Mesothelial cell of epicardium (in vitro differentiated cells): ENCODE measurements around the gene PCYT2. TPM values are rescaled to one million over a fixed set of nuclear protein-coding genes. Genes with fewer than 3 reads are reported as not detected.
"Not testable (repeated sequence)": the region's sequence is repeated elsewhere in the genome, so short reads cannot be mapped to it uniquely, and the experiment has no call there.

Experiments
- DNase-seq, 2 experiments: peaks; one replicate each; pipeline ENCODE4 v3.0.0; 2021; ENCODE audit warnings: low spot score in 2 of 2; ENCODE audit not compliant: unreplicated experiment in 2 of 2
- H3K27ac Mint-ChIP-seq: 2 replicates; pipeline ENCODE4 v1.8.0; 2021; ENCODE audit warnings: mixed read lengths
- H3K27me3 Mint-ChIP-seq: 2 replicates; pipeline ENCODE4 v1.8.0; 2021; ENCODE audit warnings: low read depth, mixed read lengths
- H3K36me3 Mint-ChIP-seq: 2 replicates; pipeline ENCODE4 v1.8.0; 2021; ENCODE audit warnings: mixed read lengths
- H3K4me1 Mint-ChIP-seq: 2 replicates; pipeline ENCODE4 v1.8.0; 2021; ENCODE audit warnings: mixed read lengths
- H3K4me3 Mint-ChIP-seq: 2 replicates; pipeline ENCODE4 v1.8.0; 2021; ENCODE audit warnings: mild to moderate bottlenecking, moderate library complexity, mixed read lengths
- H3K9me3 Mint-ChIP-seq: 2 replicates; pipeline ENCODE4 v1.8.0; 2021; ENCODE audit warnings: mixed read lengths
- CTCF ChIP-seq: fragments of 200-600 bp; sonication (generic); IDR thresholded peaks from one replicate; pipeline ENCODE4 v1.5.0; 2021; ENCODE audit warnings: antibody characterized with exemption; ENCODE audit not compliant: unreplicated experiment
- total RNA-seq: library from RNA; stranded (reverse); gene quantifications from 3 replicates; pipeline ENCODE4 v1.2.1, GENCODE V29; 2021

Gene PCYT2
- total RNA-seq, 1 donor from 2014 or later: 20.5 TPM

DNA sequence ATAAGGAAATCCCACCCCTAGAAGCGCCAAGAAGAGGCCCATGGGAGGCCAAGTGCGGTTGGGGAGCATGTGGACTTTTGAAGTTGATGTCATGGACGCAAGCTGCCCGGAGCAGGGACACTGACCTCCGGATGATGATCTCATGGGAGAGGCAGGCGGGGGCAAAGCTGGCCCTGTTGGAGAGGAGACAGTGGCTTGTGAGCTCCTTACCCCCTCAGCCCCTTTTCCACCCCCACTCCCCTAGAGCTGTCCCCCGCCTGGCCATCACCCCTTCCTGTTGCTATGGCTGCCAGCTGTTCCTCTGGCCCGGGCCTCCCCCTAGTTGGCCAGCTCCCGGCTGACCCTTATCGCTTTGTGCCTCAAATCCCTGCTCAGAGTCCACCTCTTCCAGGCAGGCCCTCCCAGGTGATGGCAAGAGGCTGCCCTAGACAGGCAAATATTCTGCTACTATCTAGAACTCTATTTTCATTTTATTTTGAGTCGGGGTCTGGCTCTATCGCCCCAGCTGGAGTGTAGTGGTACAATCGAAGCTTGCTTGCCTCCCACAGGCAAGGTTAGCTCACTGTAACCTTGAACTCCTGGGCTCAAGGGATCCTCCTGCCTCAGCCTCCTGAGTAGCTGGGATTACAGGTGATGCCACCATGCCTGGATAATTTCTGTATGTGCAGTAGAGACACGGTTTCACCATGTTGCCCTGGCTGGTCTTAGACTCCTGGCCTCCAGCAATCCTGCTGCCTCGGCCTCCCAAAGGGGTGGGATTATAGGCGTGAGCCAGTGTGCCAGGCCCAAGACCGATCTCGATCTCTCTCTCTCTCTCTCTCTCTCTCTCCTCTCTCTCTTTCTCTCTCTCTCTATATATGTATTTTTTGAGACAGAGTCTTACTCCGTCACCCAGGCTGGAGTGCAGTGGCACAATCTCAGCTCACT is 43.2 kb upstream of the PCYT2 start:
- H3K36me3 Mint-ChIP-seq: no peaks in the 10 kb centered on the region
- H3K4me3 Mint-ChIP-seq: no peak overlapping the region
- no peak overlapping the region for H3K27ac Mint-ChIP-seq
- no peak for DNase-seq
- peaks cover 23% of the 10 kb centered on the region for H3K27me3 Mint-ChIP-seq
- H3K9me3 Mint-ChIP-seq: no peaks in the 10 kb centered on the region
- TF ChIP-seq CTCF: no peak
- H3K4me1 Mint-ChIP-seq: peaks cover 6% of the 10 kb centered on the region

DNA sequence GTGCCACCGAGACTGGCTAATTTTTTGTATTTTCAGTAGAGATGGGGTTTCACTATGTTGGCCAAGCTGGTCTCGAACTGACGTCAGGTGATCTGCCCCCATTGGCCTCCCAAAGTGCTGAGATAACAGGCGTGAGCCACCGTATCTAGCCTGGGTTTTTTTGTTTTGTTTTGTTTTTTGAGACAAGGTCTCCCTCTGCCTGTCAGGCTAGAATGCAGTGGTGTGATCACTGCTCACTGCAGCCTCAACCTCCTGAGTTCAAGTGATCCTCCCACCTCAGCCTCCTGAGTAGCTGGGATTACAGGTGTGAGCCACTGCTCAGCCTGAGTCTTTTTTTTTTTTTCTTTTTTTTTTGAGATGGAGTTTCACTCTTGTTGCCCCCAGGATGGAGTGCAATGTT is 42.2 kb upstream of the PCYT2 start:
- H3K27me3 Mint-ChIP-seq: peaks cover 16% of the 10 kb centered on the region
- not testable (repeated sequence) for DNase-seq, H3K4me1 Mint-ChIP-seq, H3K4me3 Mint-ChIP-seq, H3K9me3 Mint-ChIP-seq, H3K36me3 Mint-ChIP-seq, H3K27ac Mint-ChIP-seq

- H3K27me3 Mint-ChIP-seq: peaks cover 10% of the 10 kb centered on the region
- TF ChIP-seq CTCF: no peak
- DNase-seq: no peak
- no peak overlapping the region for H3K4me3 Mint-ChIP-seq
- no peak overlapping the region for H3K27ac Mint-ChIP-seq
- no peaks in the 10 kb centered on the region for H3K36me3 Mint-ChIP-seq
- no peaks in the 10 kb centered on the region for H3K9me3 Mint-ChIP-seq
- peaks cover 6% of the 10 kb centered on the region for H3K4me1 Mint-ChIP-seq
These were observed 41.6 kb upstream of the PCYT2 start for GRCh38 chr17:81952792-81953228.

- Mint-ChIP-seq H3K4me3 (no peak overlapping the region), H3K9me3 (no peaks in the 10 kb centered on the region), H3K27ac (no peak overlapping the region), H3K36me3 (no peaks in the 10 kb centered on the region), H3K4me1 (peaks cover 2% of the 10 kb centered on the region), H3K27me3 (peaks cover 6% of the 10 kb centered on the region)
- no peak for TF ChIP-seq CTCF
- DNase-seq: no peak
These were observed 40.8 kb upstream of the PCYT2 start for GRCh38 chr17:81951785-81952684.

DNA sequence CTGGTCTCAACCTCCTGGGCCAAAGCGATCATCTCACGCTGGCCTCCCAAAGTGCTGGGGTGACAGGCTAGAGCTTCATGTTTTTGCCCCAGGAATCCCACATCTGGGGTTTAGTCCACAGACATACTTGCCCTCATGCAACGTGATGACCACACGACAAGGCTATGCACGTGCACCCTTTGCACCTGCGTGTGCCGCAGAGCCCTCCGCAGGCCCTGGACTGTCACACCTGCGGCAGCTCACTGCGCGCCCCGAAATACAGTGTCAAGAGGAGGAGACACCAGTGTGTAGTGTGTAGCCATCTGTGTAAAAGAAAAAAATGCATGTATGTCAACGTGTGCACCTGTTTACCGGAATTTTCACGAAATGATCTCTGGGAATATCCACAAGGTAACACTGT is 39.3 kb upstream of the PCYT2 start:
- Mint-ChIP-seq H3K4me3 (no peak overlapping the region), H3K27ac (no peak overlapping the region), H3K9me3 (no peaks in the 10 kb centered on the region), H3K36me3 (no peaks in the 10 kb centered on the region), H3K27me3 (peaks cover 6% of the 10 kb centered on the region), H3K4me1 (no peaks in the 10 kb centered on the region)
- DNase-seq: no peak
- no peak for TF ChIP-seq CTCF
